DOHH2 (cell line): Measurements from ENCODE around the gene EMB.
"Not testable (repeated sequence)": the region's sequence is repeated elsewhere in the genome, so short reads cannot be mapped to it uniquely, and the experiment has no call there.

Experiments
- H3F3A ChIP-seq: fragments of 200-600 bp; sonication (generic), shearing (Covaris generic); 2 replicates; pipeline ENCODE4 v1.6.0; 2016; ENCODE audit warnings: antibody characterized with exemption, mild to moderate bottlenecking; ENCODE audit not compliant: control insufficient read depth, insufficient read depth
- H3K27ac ChIP-seq: fragments of 200-600 bp; sonication (generic); 2 replicates; pipeline ENCODE4 v1.5.1; 2014; ENCODE audit warnings: low read depth, mild to moderate bottlenecking, low read length, moderate library complexity
- H3K27me3 ChIP-seq: fragments of 200-600 bp; sonication (generic); 2 replicates; pipeline ENCODE4 v1.6.1; 2014; ENCODE audit warnings: mild to moderate bottlenecking, low read length, mixed read lengths; ENCODE audit not compliant: control insufficient read depth
- H3K36me3 ChIP-seq: fragments of 200-600 bp; sonication (generic); 2 replicates; pipeline ENCODE4 v1.6.1; 2014; ENCODE audit warnings: mild to moderate bottlenecking, low read length, moderate library complexity, mixed read lengths; ENCODE audit not compliant: control insufficient read depth
- H3K4me1 ChIP-seq: fragments of 200-600 bp; sonication (generic); 2 replicates; pipeline ENCODE4 v1.6.1; 2014; ENCODE audit warnings: mild to moderate bottlenecking, low read length, mixed read lengths; ENCODE audit not compliant: control insufficient read depth
- H3K4me2 ChIP-seq: fragments of 200-600 bp; sonication (generic); 2 replicates; pipeline ENCODE4 v1.6.0; 2014; ENCODE audit warnings: mild to moderate bottlenecking, low read length, moderate library complexity
- H3K4me3 ChIP-seq: fragments of 200-600 bp; sonication (generic); 2 replicates; pipeline ENCODE4 v1.5.1; 2014; ENCODE audit warnings: mild to moderate bottlenecking, low read length, mixed read lengths
- H3K79me2 ChIP-seq: fragments of 200-600 bp; sonication (generic); 2 replicates; pipeline ENCODE4 v1.6.1; 2014; ENCODE audit warnings: mild to moderate bottlenecking, low read length, mixed read lengths; ENCODE audit not compliant: control insufficient read depth
- H3K9me2 ChIP-seq: fragments of 200-600 bp; sonication (generic); replicated peaks from 2 replicates; pipeline ENCODE4 v1.6.1; 2014; ENCODE audit warnings: mild to moderate bottlenecking, low read length, mixed read lengths; ENCODE audit not compliant: control insufficient read depth
- H3K9me3 ChIP-seq: fragments of 200-600 bp; sonication (generic); 2 replicates; pipeline ENCODE4 v1.6.1; 2014; ENCODE audit warnings: antibody characterized with exemption, low read length, mixed read lengths; ENCODE audit not compliant: control insufficient read depth, insufficient read depth
- H4K20me1 ChIP-seq: fragments of 200-600 bp; sonication (generic); 2 replicates; pipeline ENCODE4 v1.6.0; 2014; ENCODE audit warnings: low read depth, mild to moderate bottlenecking, antibody characterized with exemption, low read length, moderate library complexity; ENCODE audit not compliant: control insufficient read depth, insufficient read depth
- CTCF ChIP-seq: fragments of 200-600 bp; sonication (generic); IDR thresholded peaks from one replicate; pipeline ENCODE4 v1.5.1; 2014; ENCODE audit warnings: antibody characterized with exemption, mild to moderate bottlenecking, low read depth, low read length; ENCODE audit not compliant: poor library complexity, severe bottlenecking
- EZH2phosphoT487 ChIP-seq: fragments of 200-600 bp; sonication (generic); IDR thresholded peaks from 2 replicates; pipeline ENCODE4 v1.6.1; 2017; ENCODE audit warnings: borderline replicate concordance, mild to moderate bottlenecking, antibody characterized with exemption, low read length, moderate library complexity, mixed read lengths

Gene EMB

GRCh38 chr5:50415912-50416311 lies 25.2 kb downstream of the EMB start:
- TF ChIP-seq CTCF, result no peak
- H3K27me3 ChIP-seq, result no peaks in the 10 kb centered on the region
- peak overlapping the region; percentile 99 for H3K27ac ChIP-seq
- peaks cover 88% of the 10 kb centered on the region for H3K79me2 ChIP-seq
- H3F3A ChIP-seq, result peaks cover 33% of the 10 kb centered on the region
- peak overlapping the region; percentile 74 for H3K4me3 ChIP-seq
- no peaks in the 10 kb centered on the region for H3K9me3 ChIP-seq
- no peaks in the 10 kb centered on the region for H3K9me2 ChIP-seq
- H3K4me1 ChIP-seq, result peaks cover 97% of the 10 kb centered on the region
- H3K4me2 ChIP-seq, result peak overlapping the region; percentile 78
- no peaks in the 10 kb centered on the region for H4K20me1 ChIP-seq
- H3K36me3 ChIP-seq, result peaks cover 83% of the 10 kb centered on the region

- H3K4me3 ChIP-seq, H3K9me2 ChIP-seq, H3K27me3 ChIP-seq, H3K27ac ChIP-seq, H3K9me3 ChIP-seq, H3F3A ChIP-seq, H4K20me1 ChIP-seq: not testable (repeated sequence)
- peaks cover 94% of the 10 kb centered on the region for H3K36me3 ChIP-seq
- H3K4me1 ChIP-seq, result peaks cover 90% of the 10 kb centered on the region
- peak overlapping the region; percentile 12; the same call in 1 of the 2 replicates for H3K4me2 ChIP-seq
- peaks cover 83% of the 10 kb centered on the region for H3K79me2 ChIP-seq
Observed at GRCh38 chr5:50410932-50411331, 30.2 kb downstream of the EMB start.

GRCh38 chr5:50406877-50407276 lies 34.2 kb downstream of the EMB start:
- peaks cover 52% of the 10 kb centered on the region for H3K4me1 ChIP-seq
- peaks cover 93% of the 10 kb centered on the region for H3K36me3 ChIP-seq
- peaks cover 60% of the 10 kb centered on the region for H3K79me2 ChIP-seq
- H3K9me2 ChIP-seq, result no peaks in the 10 kb centered on the region
- no peaks in the 10 kb centered on the region for H4K20me1 ChIP-seq
- H3K27me3 ChIP-seq, result no peaks in the 10 kb centered on the region
- TF ChIP-seq EZH2phosphoT487 (no peak), CTCF (no peak)
- 0 out of 2 replicates have a peak overlapping the region, but pooled peaks have one; percentile 10 for H3K4me2 ChIP-seq
- H3K4me3 ChIP-seq, result no peak overlapping the region
- H3F3A ChIP-seq, result peaks cover 3% of the 10 kb centered on the region; the same call in 1 of the 2 replicates
- no peaks in the 10 kb centered on the region for H3K9me3 ChIP-seq
- no peak overlapping the region for H3K27ac ChIP-seq

GRCh38 chr5:50401336-50401735 lies 39.8 kb downstream of the EMB start:
- H3K4me2 ChIP-seq, result no peak overlapping the region
- H3K4me3 ChIP-seq, result no peak overlapping the region
- no peak for TF ChIP-seq EZH2phosphoT487
- no peak for TF ChIP-seq CTCF
- H3K9me3 ChIP-seq, result no peaks in the 10 kb centered on the region
- H4K20me1 ChIP-seq, result no peaks in the 10 kb centered on the region
- H3K27me3 ChIP-seq, result no peaks in the 10 kb centered on the region
- peaks cover 94% of the 10 kb centered on the region for H3K36me3 ChIP-seq
- H3K4me1 ChIP-seq, result no peaks in the 10 kb centered on the region
- H3K79me2 ChIP-seq, result peaks cover 17% of the 10 kb centered on the region
- H3K27ac ChIP-seq, result no peak overlapping the region
- peaks cover 5% of the 10 kb centered on the region; the same call in 1 of the 2 replicates for H3F3A ChIP-seq
- no peaks in the 10 kb centered on the region for H3K9me2 ChIP-seq

DNA sequence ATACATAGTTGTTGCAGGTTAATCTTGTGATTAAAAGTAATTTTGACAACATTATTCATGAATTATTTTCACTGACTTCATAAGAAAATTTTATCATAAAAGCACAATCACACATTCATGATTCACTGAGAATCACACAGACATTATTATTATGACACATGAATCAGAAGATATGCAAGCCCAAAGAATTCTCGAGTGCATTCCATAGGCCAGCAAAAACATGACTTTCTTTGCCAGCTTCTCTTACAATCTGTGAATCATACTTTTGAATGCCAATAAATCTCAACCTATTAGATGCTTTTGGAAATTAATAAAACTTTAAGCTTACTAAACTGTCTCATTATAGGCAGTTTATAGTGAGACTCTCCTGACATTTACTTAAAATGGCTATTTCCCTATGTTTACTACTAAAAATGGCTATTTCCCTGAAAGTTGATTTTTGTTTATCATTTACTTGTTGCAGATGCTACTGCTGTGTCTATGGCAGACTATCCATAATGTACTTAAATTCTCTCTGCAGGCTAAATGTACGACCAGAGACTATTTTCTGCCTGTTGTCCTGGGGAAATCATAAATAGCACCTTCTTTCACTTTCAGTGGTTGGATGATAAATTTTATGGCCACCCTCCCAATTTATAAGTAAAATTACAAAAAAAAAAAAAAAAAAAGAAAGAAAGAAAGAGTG lies 47.0 kb downstream of the EMB start:
- Histone ChIP-seq H3K36me3 (peaks cover 60% of the 10 kb centered on the region), H3K4me1 (peaks cover 21% of the 10 kb centered on the region)
- not testable (repeated sequence) for H3K4me2 ChIP-seq, H3F3A ChIP-seq, H3K9me2 ChIP-seq, H3K27me3 ChIP-seq, H3K9me3 ChIP-seq, H3K4me3 ChIP-seq, H3K79me2 ChIP-seq, H4K20me1 ChIP-seq, H3K27ac ChIP-seq

GRCh38 chr5:50392289-50392688 lies 48.8 kb downstream of the EMB start:
- H3K4me2 ChIP-seq, H3K9me3 ChIP-seq, H3F3A ChIP-seq, H3K79me2 ChIP-seq, H3K9me2 ChIP-seq, H4K20me1 ChIP-seq, H3K27ac ChIP-seq, H3K4me3 ChIP-seq, H3K27me3 ChIP-seq: not testable (repeated sequence)
- H3K36me3 ChIP-seq, result peaks cover 43% of the 10 kb centered on the region
- peaks cover 21% of the 10 kb centered on the region for H3K4me1 ChIP-seq
